HCT116 (cell line): Measurements from ENCODE around the gene CBFB.

Experiments used
- EZH2 ChIP-seq: fragments of 200-600 bp; sonication (generic); IDR thresholded peaks from 2 replicates; pipeline ENCODE4 v1.6.1; 2017; ENCODE audit warnings: antibody characterized with exemption, mixed run types
- JUND ChIP-seq: IDR thresholded peaks from 2 replicates; pipeline ENCODE4 v1.6.1; 2012
- POLR2A ChIP-seq: IDR thresholded peaks from 2 replicates; pipeline ENCODE4 v1.7.0; 2011; ENCODE audit warnings: borderline replicate concordance; ENCODE audit not compliant: insufficient read depth, insufficient read length; ENCODE audit errors: extremely low read depth
- POLR2AphosphoS5 ChIP-seq: IDR thresholded peaks from 2 replicates; pipeline ENCODE4 v1.6.1; 2011; ENCODE audit warnings: mild to moderate bottlenecking, low read depth, low read length, moderate library complexity
- RAD21 ChIP-seq: IDR thresholded peaks from 2 replicates; pipeline ENCODE4 v1.6.1; 2012; ENCODE audit warnings: low read depth, mild to moderate bottlenecking
- TF ChIP-seq, protein P1 (sequence below), 3 experiments: fragments of 200-600 bp in 1 of 3; sonication (generic) in 1 of 3; IDR thresholded peaks in 2 of 3; conservative IDR thresholded peaks in 1 of 3; 2 replicates each; pipeline ENCODE4 v1.5.1; 2012 to 2017; ENCODE audit warnings: low read depth in 2 of 3, low read length in 2 of 3, antibody characterized with exemption in 1 of 3, borderline replicate concordance in 1 of 3, control low read depth in 1 of 3, mild to moderate bottlenecking in 1 of 3, mixed read lengths in 1 of 3, mixed run types in 1 of 3, moderate library complexity in 1 of 3; ENCODE audit not compliant: insufficient read depth in 1 of 3
- TF ChIP-seq, protein P2 (sequence below): IDR thresholded peaks from 2 replicates; pipeline ENCODE4 v1.6.1; 2012; ENCODE audit warnings: low read depth

DNA sequence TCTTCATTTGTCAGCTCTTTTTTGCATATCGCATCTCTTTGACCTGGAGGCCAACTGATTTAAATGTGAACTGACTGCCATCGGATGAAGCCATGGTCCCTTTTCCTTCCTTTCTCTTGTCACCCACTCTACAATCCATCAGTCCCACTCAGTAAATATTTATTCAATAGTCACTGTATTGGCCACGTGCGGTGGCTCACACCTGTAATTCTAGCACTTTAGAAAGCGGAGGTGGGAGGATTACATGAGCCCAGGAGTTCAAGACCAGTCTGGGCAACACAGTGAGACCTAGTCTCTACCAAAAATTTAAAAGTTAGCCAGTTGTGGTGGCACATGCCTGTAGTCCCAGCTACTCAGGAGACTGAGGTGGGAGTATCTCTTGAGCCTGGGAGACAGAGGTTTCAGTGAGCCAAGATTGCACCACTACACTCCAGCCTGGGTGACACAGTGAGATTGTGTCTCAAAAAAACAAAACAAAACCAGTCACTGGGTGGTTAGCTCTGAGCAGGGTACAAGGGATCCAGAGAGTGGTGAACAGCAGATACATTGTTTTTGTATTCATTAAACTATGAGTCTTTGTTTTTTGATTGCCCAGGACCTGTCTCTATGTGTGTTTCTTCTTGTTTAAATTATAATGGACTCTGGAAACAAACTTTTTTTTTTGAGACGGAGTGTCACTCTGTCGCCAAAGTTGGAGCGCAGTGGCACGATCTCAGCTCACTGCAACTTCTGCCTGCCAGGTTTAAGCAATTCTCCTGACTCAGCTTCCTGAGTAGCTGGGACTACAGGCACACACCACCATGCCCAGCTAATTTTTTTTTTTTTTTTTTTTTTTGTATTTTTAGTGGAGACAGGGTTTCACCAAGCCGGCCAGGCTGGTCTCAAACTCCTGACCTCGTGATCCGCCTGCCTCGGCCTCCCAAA, 87.7 kb downstream of the CBFB start:
- no peak for TF ChIP-seq POLR2A
- TF ChIP-seq, protein P1, sequence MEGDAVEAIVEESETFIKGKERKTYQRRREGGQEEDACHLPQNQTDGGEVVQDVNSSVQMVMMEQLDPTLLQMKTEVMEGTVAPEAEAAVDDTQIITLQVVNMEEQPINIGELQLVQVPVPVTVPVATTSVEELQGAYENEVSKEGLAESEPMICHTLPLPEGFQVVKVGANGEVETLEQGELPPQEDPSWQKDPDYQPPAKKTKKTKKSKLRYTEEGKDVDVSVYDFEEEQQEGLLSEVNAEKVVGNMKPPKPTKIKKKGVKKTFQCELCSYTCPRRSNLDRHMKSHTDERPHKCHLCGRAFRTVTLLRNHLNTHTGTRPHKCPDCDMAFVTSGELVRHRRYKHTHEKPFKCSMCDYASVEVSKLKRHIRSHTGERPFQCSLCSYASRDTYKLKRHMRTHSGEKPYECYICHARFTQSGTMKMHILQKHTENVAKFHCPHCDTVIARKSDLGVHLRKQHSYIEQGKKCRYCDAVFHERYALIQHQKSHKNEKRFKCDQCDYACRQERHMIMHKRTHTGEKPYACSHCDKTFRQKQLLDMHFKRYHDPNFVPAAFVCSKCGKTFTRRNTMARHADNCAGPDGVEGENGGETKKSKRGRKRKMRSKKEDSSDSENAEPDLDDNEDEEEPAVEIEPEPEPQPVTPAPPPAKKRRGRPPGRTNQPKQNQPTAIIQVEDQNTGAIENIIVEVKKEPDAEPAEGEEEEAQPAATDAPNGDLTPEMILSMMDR (IDR thresholded peaks at IDR 0.05 in 2 of 3, conservative IDR thresholded peaks at IDR 0.05 in 1 of 3; ENCODE audit: borderline replicate concordance in 1 of 3, insufficient read depth in 1 of 3, low read depth in 2 of 3, low read length in 2 of 3), result no peak
- TF ChIP-seq JUND, result no peak
- TF ChIP-seq, protein P2, sequence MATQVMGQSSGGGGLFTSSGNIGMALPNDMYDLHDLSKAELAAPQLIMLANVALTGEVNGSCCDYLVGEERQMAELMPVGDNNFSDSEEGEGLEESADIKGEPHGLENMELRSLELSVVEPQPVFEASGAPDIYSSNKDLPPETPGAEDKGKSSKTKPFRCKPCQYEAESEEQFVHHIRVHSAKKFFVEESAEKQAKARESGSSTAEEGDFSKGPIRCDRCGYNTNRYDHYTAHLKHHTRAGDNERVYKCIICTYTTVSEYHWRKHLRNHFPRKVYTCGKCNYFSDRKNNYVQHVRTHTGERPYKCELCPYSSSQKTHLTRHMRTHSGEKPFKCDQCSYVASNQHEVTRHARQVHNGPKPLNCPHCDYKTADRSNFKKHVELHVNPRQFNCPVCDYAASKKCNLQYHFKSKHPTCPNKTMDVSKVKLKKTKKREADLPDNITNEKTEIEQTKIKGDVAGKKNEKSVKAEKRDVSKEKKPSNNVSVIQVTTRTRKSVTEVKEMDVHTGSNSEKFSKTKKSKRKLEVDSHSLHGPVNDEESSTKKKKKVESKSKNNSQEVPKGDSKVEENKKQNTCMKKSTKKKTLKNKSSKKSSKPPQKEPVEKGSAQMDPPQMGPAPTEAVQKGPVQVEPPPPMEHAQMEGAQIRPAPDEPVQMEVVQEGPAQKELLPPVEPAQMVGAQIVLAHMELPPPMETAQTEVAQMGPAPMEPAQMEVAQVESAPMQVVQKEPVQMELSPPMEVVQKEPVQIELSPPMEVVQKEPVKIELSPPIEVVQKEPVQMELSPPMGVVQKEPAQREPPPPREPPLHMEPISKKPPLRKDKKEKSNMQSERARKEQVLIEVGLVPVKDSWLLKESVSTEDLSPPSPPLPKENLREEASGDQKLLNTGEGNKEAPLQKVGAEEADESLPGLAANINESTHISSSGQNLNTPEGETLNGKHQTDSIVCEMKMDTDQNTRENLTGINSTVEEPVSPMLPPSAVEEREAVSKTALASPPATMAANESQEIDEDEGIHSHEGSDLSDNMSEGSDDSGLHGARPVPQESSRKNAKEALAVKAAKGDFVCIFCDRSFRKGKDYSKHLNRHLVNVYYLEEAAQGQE, result no peak
- TF ChIP-seq RAD21, result no peak
- TF ChIP-seq POLR2AphosphoS5, result no peak
- TF ChIP-seq EZH2, result no peak
